HepG2 (cell line): ENCODE results near the gene PIN4. TPM values are rescaled to one million over a fixed set of nuclear protein-coding genes. Genes with fewer than 3 reads are reported as not detected.
A peak's percentile ranks its signal among the peaks of the same experiment; 100 is the strongest.
"Not testable (repeated sequence)": the region's sequence is repeated elsewhere in the genome, so short reads cannot be mapped to it uniquely, and the experiment has no call there.

Source experiments
- ATAC-seq: fragments of 200-7000 bp; cut with Tn5 transposase; 3 replicates; pipeline ENCODE4 v1.9.1; 2020; ENCODE audit warnings: mild to moderate bottlenecking, moderate library complexity
- BruUV-seq: library from RNA; stranded (reverse); fragments of 400-500 nt; replicated peaks from 2 replicates; lab custom pipeline; 2021; lab: Mats Ljungman, UMichigan
- CTCF ChIA-PET: fragments of 300-600 bp; formaldehyde crosslinking; extraction: SDS; loops from one replicate; lab custom pipeline; 2021; ENCODE audit warnings: low total read pairs, inconsistent platforms, low intra/inter-chr PET ratio; lab: Yijun Ruan, JAX
- POLR2A ChIA-PET: fragments of 350-600 bp; sonication (Branson Sonifier 250); formaldehyde crosslinking; loops from one replicate; lab custom pipeline; 2020; ENCODE audit warnings: antibody characterized with exemption, inconsistent platforms; lab: Yijun Ruan, JAX
- DNase-seq: peaks from one replicate; pipeline ENCODE4 v3.0.0-alpha.2; 2015; ENCODE audit warnings: low spot score
- FAIRE-seq: peaks from 3 replicates; lab custom pipeline; 2011; peaks lifted over from hg19 to GRCh38; lab: Jason Lieb, UNC
- H2AFZ ChIP-seq: one replicate; pipeline ENCODE4 v1.6.1; 2011; ENCODE audit warnings: low read length, inconsistent platforms
- H3K27ac ChIP-seq: fragments of 300-600 bp; 3 replicates; pipeline ENCODE4 v1.8.0; 2011; ENCODE audit warnings: mixed run types, mild to moderate bottlenecking, mixed read lengths, low read length, inconsistent platforms; ENCODE audit not compliant: insufficient read depth; ENCODE audit errors: extremely low read length
- H3K27me3 ChIP-seq, 2 experiments: fragments of 200-600 bp in 1 of 2; 2 replicates in 1 of 2; 3 replicates in 1 of 2; pipeline versions ENCODE4 v1.6.0 to v1.8.0; 2011; ENCODE audit warnings: low read length in 2 of 2, mild to moderate bottlenecking in 2 of 2, moderate library complexity in 2 of 2, inconsistent platforms in 1 of 2; ENCODE audit not compliant: insufficient read depth in 2 of 2, control insufficient read depth in 1 of 2
- H3K36me3 ChIP-seq, 2 experiments: fragments of 200-600 bp in 1 of 2; replicated peaks in 1 of 2; 2 replicates in 1 of 2; 3 replicates in 1 of 2; pipeline versions ENCODE4 v1.5.1 to v1.8.0; 2011; ENCODE audit warnings: low read length in 2 of 2, inconsistent platforms in 1 of 2; ENCODE audit not compliant: insufficient read depth in 2 of 2, control insufficient read depth in 1 of 2
- H3K4me1 ChIP-seq: 2 replicates; pipeline ENCODE4 v1.5.1; 2012; ENCODE audit warnings: low read length, inconsistent platforms; ENCODE audit not compliant: insufficient read depth
- H3K4me2 ChIP-seq: 2 replicates; pipeline ENCODE4 v1.6.0; 2011; ENCODE audit warnings: low read depth, low read length, inconsistent platforms
- H3K4me3 ChIP-seq, 3 experiments: fragments of 200-600 bp in 1 of 3; sonication (generic), shearing (Covaris generic) in 1 of 3; replicated peaks in 1 of 3; 2 replicates each; pipeline ENCODE4 v1.5.1; 2011 to 2016; ENCODE audit warnings: low read length in 3 of 3, inconsistent platforms in 2 of 3, low read depth in 2 of 3, mild to moderate bottlenecking in 2 of 3, control low read depth in 1 of 3, mixed read lengths in 1 of 3; ENCODE audit not compliant: insufficient read depth in 1 of 3
- H3K79me2 ChIP-seq: one replicate; pipeline ENCODE4 v1.6.1; 2011; ENCODE audit warnings: low read length, inconsistent platforms; ENCODE audit not compliant: insufficient read depth
- H3K9ac ChIP-seq: 2 replicates; pipeline ENCODE4 v1.6.0; 2011; ENCODE audit warnings: mild to moderate bottlenecking, low read depth, low read length, inconsistent platforms; ENCODE audit not compliant: insufficient read depth
- H3K9me3 ChIP-seq: 2 replicates; pipeline ENCODE4 v1.5.1; 2012; ENCODE audit warnings: mild to moderate bottlenecking, low read length
- H4K20me1 ChIP-seq: 2 replicates; pipeline ENCODE4 v1.6.0; 2011; ENCODE audit warnings: inconsistent platforms, mild to moderate bottlenecking, low read length, moderate library complexity; ENCODE audit not compliant: insufficient read depth
- ARID2 ChIP-seq: sonication (generic); formaldehyde crosslinking; IDR thresholded peaks from 2 replicates; pipeline ENCODE4 v1.8.1; 2022; ENCODE audit warnings: mild to moderate bottlenecking, missing genetic modification reagents, borderline replicate concordance
- CREM ChIP-seq, 2 experiments: sonication (generic) in 1 of 2; formaldehyde crosslinking in 1 of 2; IDR thresholded peaks; 2 replicates each; pipeline versions ENCODE4 v1.4.0 to v1.6.1; 2016 to 2020; ENCODE audit warnings: antibody characterized with exemption in 1 of 2, mild to moderate bottlenecking in 1 of 2, missing genetic modification reagents in 1 of 2
- TFE3 ChIP-seq: IDR thresholded peaks from 2 replicates; pipeline ENCODE4 v1.6.1; 2016
- ZNF646 ChIP-seq: sonication (generic); formaldehyde crosslinking; IDR thresholded peaks from 2 replicates; pipeline ENCODE4 v1.9.0; 2021; ENCODE audit warnings: mild to moderate bottlenecking, missing genetic modification reagents
- ZNF850 ChIP-seq: sonication (generic); formaldehyde crosslinking; conservative IDR thresholded peaks from 2 replicates; pipeline ENCODE4 v1.9.0; 2021; ENCODE audit warnings: mild to moderate bottlenecking, missing genetic modification reagents
- WGBS: methylation state at CpG from one replicate; pipeline ENCODE4 v1.1.6; 2017; ENCODE audit warnings: low lambda C conversion rate; 5-methylcytosine and 5-hydroxymethylcytosine counted together
- in situ Hi-C: cut with HindIII; loops from 2 replicates; pipeline ENCODE4 v1.10.0; 2017; ENCODE audit warnings: low pct_unique_long_range_greater_than_20kb; ENCODE audit not compliant: extremely low pct_ligation_motif_present
- intact Hi-C: fragments of 100-400 bp; cut with micrococcal nuclease; formaldehyde crosslinking; loops from one replicate; pipeline ENCODE4 v1.10.0; 2022; ENCODE audit not compliant: unreplicated experiment
- polyA plus RNA-seq, 8 experiments: library from polyadenylated mRNA; depleted of rRNA in 3 of 8; stranded (reverse) in 7 of 8; unstranded in 1 of 8; fragments of >200 nt; fragmentation: Illumina TruSeq in 4 of 8; extraction: Trizol in 4 of 8; gene quantifications; 2 replicates each; pipeline versions ENCODE4 v1.2.1 to v1.2.3, GENCODE V29; 2011 to 2016; ENCODE audit warnings: low read depth in 4 of 8, missing spikeins in 1 of 8, mixed read lengths in 1 of 8; ENCODE audit not compliant: insufficient read depth in 1 of 8
- total RNA-seq, 5 experiments: library from RNA; depleted of rRNA; stranded (reverse); fragments of >200 nt; fragmentation: Illumina TruSeq; extraction: Trizol; gene quantifications; 2 replicates each; pipeline ENCODE4 v1.2.3, GENCODE V29; 2016; ENCODE audit warnings: low read depth in 1 of 5

The PIN4 gene
- total and polyA plus RNA-seq, 2 of the 13 experiments (the other 11 are each of a cell fraction or from before 2014, with no cell fraction given): 12.6 to 29.5 TPM

- H3K36me3 ChIP-seq, H3K27me3 ChIP-seq, ATAC-seq, CTCF ChIA-PET, intact Hi-C loops, H3K4me1 ChIP-seq, H3K4me2 ChIP-seq, in situ Hi-C loops, H2AFZ ChIP-seq, H3K9me3 ChIP-seq, FAIRE-seq, H3K79me2 ChIP-seq, H3K9ac ChIP-seq, BruUV-seq, H3K4me3 ChIP-seq, H3K27ac ChIP-seq, POLR2A ChIA-PET, H4K20me1 ChIP-seq, DNase-seq: not testable (repeated sequence)
- 100% methylated on average over 2 of the region's 3 CpGs for WGBS
These were observed 38.8 kb downstream of the PIN4 start for GRCh38 chrX:72220375-72220774.

- H3K9me3 ChIP-seq: no peaks in the 10 kb centered on the region
- DNase-seq (no peak), ATAC-seq (no peak), FAIRE-seq (no peak)
- no TSS peak for BruUV-seq
- H4K20me1 ChIP-seq: no peaks in the 10 kb centered on the region
- H3K79me2 ChIP-seq: no peaks in the 10 kb centered on the region
- no peaks in the 10 kb centered on the region for H3K27me3 ChIP-seq
- no peak for TF ChIP-seq ZNF646 (CRISPR knock-in tag)
- TF ChIP-seq TFE3: no peak
- TF ChIP-seq CREM (IDR thresholded peaks at IDR 0.05): no peak
- TF ChIP-seq CREM (CRISPR knock-in tag; IDR thresholded peaks at IDR 0.05): no peak
- 0 out of 2 replicates have a peak, but pooled peaks have one; percentile 48 for TF ChIP-seq ZNF850 (CRISPR knock-in tag)
- no peak for TF ChIP-seq ARID2 (CRISPR knock-in tag)
- no peak overlapping the region for H3K9ac ChIP-seq
- CTCF ChIA-PET: no interaction called here
- H3K4me2 ChIP-seq: no peak overlapping the region
- H3K4me3 ChIP-seq: no peak overlapping the region
- POLR2A ChIA-PET: no interaction called here
- intact Hi-C loops (loop anchor here (10.0 kb wide), 1 partner anchor 45 kb away; the partner anchor contains the start of gene PIN4), in situ Hi-C loops (no loop called here)
- 100% methylated on average over 3 of the region's 3 CpGs for WGBS
- no peaks in the 10 kb centered on the region for H3K4me1 ChIP-seq
- no peak overlapping the region for H3K27ac ChIP-seq
- no peaks in the 10 kb centered on the region for H3K36me3 ChIP-seq
- no peak overlapping the region for H2AFZ ChIP-seq
These were observed 48.7 kb downstream of the PIN4 start for GRCh38 chrX:72230290-72230689.
